NCI-H1694 treated with DMSO at 0.1 percent for 48 hours (cell line): ENCODE data around the gene TGIF2LX.
"Not testable (repeated sequence)": the region's sequence is repeated elsewhere in the genome, so short reads cannot be mapped to it uniquely, and the experiment has no call there.

Source experiments
- DNase-seq: peaks from one replicate; lab custom pipeline; 2025; lab: John Stamatoyannopoulos, UW

The TGIF2LX gene

DNA sequence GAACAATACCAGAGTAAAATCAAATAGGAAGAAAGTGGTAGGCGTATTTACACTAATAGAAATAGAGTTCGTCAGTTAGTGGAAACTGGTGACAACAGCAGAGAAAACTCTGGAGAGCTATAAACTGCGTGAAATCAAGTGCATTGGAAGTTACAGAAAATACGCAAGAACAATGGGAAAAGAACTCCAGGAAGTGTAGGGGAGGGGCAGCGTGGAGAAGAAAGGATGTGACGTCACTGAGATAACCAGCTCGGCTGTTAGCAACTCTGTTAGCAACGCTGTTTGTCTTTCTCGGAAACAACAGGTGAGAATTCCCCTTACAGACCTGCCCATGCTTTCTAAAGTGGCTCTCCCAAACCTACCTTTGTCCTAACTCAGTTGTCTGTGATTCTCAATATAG, at the start of gene TGIF2LX:
TSS of gene TGIF2LX (plus strand) at position 244 of the 400 bp plus-strand sequence. CDS start 178 bp downstream, outside the sequence.
- not testable (repeated sequence) for DNase-seq

DNA sequence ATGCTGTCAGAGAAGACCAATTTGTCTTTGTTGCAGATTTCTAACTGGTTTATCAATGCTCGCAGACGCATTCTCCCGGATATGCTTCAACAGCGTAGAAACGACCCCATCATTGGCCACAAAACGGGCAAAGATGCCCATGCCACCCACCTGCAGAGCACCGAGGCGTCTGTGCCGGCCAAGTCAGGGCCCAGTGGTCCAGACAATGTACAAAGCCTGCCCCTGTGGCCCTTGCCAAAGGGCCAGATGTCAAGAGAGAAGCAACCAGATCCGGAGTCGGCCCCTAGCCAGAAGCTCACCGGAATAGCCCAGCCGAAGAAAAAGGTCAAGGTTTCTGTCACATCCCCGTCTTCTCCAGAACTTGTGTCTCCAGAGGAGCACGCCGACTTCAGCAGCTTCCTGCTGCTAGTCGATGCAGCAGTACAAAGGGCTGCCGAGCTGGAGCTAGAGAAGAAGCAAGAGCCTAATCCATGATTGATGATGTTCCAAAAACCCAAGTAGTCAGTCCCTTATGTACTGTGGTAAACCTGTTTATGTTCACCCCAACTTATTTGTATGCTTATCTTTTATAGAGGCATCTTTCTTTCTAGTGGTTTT, 728 bp downstream of the TGIF2LX start:
- DNase-seq, result not testable (repeated sequence)

DNA sequence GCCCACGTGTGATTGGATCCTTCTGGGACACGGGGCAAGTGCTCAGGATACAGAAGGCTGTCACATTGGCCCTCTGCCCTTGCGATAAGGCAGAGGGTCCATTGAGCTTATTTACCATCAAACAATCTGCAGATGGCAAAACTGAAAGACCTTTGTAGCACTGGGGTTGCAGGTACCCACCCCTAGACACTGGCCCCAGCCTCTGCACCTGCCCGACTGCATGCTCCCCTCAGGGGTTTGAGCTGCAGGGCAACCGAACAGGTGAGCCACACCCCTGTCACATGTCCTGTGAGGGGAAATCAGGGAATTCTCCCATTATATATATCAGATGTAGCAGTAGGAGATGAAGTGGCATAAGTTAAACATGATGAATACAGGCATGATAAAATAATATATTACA, 21.4 kb downstream of the TGIF2LX start:
- DNase-seq, result not testable (repeated sequence)

DNA sequence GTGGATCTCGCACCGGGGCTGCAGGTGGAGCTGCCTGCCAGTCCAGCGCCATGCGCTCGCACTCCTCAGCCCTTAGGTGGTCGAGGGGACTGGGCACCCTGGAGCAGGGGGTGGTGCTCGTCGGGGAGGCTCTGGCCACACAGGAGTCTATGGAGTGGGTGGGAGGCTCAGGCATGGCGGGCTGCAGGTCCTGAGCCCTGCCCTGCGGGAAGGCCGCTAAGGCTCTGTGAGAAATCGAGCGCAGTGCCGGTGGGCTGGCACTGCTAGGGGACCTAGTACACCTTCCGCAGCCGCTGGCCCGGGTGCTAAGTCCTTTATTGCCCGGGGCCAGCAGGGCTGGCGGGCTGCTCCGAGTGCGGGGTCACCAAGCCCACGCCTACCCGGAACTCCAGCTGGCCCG, 43.9 kb downstream of the TGIF2LX start:
- not testable (repeated sequence) for DNase-seq
